Measurements from ENCODE around the gene KRT14.
A peak's percentile ranks its signal among the peaks of the same experiment; 100 is the strongest.
"Not testable (repeated sequence)": the region's sequence is repeated elsewhere in the genome, so short reads cannot be mapped to it uniquely, and the experiment has no call there.

Gene KRT14

DNA sequence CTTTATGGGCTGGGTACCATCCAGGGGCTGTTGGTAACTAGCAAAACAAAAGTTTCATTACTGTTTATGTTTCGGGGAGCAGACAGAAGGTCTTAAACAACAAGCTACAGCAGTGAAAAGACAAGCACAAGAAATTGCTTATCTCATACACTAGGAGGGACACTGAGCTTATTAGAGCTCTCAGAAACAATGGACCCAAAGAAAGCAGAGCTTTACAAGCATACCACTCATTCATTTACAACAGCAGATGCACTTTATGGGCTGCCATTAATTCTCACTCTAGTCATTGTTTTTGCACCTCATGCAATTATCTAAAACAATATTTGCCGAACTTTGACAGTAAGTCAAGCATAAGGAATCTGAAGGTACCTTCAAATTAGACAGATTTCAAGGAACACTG is 15.8 kb upstream of the KRT14 start:
- DNase-seq (ENCODE audit: low spot score), result peak; percentile 39

- no peak for DNase-seq (ENCODE audit: low spot score)
Measured at GRCh38 chr17:41600318-41600717, 13.6 kb upstream of the KRT14 start.

DNA sequence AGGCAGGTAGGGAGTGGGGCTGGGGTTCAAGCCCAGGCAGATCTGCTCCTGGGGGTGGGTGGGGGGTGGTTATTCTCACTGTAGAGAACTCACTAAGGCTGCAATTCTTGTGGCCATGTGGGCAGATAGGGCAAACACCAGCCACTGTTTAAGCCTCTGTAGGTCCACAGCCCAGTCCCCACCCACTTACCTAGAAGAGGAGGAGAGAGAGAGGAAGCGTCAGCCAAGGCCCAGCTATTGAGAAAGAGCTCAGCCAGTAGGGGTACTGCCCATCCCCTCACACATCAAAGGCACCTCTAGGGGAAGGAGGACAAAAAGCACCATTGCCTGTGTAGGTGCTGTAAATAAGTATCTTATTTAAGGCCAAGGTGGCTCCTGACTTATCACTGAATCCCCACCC is 13.0 kb upstream of the KRT14 start:
- no peak for DNase-seq (ENCODE audit: low spot score)

DNA sequence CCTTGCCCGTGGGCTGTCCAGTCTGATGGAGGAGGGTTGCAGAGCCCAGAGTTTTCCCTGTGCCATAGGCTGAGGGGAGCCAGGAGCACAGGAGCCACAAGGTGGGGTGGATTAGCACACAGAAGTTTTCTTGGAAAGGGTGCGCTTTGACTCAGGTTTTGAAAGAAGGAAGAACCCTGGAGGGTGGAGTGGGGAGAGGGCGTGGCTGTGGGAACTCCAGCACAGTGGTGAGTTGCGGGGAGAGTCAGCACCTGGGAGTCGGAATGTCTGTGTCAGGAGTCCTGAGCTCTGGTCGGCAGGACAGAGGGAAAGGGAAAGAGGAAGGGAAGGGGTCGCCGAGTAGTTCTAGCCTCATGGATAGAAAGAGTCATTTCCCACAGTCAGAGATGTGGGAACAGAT is 8.9 kb upstream of the KRT14 start:
- DNase-seq (ENCODE audit: low spot score), result no peak

GRCh38 chr17:41594363-41594915 is 7.7 kb upstream of the KRT14 start:
- no peak for DNase-seq (ENCODE audit: low spot score)

DNA sequence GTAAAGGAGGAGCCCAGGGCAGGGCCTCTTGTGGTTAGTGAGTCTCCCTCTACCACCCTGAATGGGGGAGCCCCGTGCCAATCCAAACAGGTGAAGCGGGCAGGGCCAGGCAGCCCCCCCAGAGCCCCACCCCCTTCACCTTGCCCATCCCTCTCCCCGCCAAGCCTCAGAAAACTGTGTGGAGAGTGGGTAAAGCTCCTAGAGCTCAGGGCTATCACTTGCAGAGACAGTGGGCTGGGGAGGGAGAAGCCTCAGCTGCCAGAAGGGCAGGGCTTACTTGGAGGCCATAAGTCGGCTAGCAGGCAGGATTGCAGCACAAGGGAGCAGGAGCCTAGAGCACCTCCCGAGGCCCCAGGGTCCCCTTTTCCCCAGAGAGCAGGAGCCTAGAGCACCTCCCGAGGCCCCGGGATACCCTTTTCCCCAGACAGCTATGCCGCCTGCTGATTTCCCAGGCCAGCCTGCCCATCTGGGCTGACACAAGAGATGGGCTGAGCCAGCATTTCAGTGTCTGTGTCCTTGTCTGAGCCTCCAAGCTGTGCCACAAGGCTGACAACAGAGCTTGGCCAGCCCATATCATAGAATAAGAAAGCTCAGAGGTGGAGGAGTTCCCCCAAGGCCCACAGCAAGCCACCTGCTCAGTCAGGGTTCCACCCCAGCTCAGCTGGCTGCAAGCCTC is 6.7 kb upstream of the KRT14 start:
- no peak for DNase-seq (ENCODE audit: low spot score)

- DNase-seq (ENCODE audit: low spot score), result no peak
Measured at GRCh38 chr17:41592601-41593305, 6.1 kb upstream of the KRT14 start.

GRCh38 chr17:41589301-41589700 is 2.6 kb upstream of the KRT14 start:
- DNase-seq (ENCODE audit: low spot score), result no peak

DNA sequence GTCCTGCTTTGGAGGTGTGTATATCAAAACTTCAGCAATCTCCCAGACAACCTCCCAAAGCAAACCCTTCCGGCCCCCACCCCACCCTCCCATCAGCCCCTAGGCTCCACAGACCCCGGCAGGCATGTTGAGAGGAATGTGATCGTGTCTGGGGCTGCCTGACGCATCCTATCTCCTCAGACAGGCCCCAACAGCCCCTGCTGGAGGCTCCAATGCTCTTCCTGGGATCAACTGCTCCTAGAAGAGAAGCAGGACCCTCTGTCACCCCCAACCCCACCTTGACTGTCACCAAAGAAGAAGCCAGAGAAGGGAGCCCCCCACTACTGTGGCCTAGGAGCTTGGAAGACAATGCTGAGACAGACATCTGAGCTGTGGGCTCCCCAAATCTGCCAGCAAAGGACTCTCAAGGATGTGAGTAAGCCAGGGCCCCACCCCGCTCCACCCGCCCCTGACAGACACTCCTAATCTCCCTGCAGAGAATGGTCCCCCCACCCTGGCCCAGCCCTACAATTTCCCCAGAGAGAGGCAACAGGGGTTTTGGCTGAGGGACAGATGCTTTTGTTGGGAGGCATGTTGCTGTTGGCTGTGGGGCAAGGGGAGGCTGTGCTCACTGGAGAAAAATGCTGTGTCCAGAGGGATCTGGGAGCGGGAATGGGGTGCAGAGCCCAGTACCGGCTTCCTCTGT is 1.6 kb upstream of the KRT14 start:
- no peak for DNase-seq (ENCODE audit: low spot score)

GRCh38 chr17:41585301-41586056 is 1.2 kb downstream of the KRT14 start:
- DNase-seq (ENCODE audit: low spot score), result no peak

DNA sequence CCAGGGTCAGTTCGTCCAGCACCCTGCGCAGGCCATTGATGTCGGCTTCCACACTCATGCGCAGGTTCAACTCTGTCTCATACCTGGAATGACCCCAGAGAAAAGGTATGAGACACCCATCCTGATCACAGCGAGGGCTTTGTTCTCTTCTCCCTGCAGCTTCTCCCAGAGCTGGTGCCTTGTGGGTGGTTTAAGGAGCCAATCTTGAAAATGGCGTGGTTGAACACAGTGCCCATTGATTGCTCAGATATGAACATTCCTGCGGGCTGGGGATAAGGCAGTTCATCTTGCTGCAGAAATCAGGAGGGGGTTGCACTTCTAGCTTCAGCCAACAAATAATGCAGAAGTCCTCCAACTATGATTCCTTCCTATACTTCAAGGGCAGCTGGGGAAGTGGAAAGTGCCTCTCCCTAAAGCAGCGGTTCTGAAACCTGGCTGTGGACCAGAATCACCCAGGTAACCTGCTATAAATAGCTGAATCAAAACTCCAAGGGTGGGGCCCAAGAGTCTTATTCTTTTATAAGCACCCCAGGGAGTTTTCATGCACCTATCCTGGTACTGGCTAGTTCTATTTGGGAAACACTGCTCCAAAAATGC is 2.3 kb downstream of the KRT14 start:
- DNase-seq (ENCODE audit: low spot score), result not testable (repeated sequence)

- peak; percentile 23 for DNase-seq (ENCODE audit: low spot score)
Measured at GRCh38 chr17:41583137-41584127, 3.3 kb downstream of the KRT14 start.

DNA sequence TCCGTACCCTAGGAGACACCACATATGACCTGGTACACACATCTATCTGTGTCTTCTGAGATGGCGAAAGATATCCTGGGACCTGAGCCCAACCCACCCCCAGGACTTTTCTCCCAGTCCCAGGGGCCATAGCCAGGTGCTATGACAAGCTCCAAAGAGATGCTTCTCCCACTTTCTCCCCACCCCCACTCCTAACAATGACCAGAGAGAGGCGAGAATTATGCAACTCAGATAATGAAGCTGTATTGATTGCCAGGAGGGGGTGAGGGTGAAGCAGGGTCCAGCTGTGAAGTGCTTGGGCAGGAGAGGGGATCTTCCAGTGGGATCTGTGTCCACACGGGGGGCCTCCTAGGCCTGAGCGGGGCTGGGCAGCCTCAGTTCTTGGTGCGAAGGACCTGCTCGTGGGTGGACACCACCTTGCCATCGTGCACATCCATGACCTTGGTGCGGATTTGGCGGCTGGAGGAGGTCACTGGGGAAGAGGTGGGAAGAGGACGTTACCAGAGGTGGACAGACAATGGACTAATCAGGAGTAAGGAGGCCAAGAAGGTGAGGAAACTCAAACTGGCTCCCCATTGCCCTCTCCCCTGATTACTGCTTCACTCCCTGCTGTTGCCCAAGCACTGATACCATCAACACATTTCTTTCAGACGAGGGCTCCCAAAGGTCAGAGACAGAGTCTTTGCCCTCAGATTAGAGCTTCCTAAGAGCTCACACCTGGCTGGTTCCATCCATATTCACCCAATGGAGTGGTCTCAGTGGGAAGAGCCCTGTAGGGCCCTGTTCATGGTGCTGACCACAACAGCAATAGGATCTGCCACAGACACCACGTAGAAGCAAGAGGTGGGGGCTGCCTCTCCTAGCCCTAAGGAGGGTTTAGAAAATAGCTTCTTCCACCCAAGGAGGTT is 4.4 kb downstream of the KRT14 start:
- not testable (repeated sequence) for DNase-seq (ENCODE audit: low spot score)

DNA sequence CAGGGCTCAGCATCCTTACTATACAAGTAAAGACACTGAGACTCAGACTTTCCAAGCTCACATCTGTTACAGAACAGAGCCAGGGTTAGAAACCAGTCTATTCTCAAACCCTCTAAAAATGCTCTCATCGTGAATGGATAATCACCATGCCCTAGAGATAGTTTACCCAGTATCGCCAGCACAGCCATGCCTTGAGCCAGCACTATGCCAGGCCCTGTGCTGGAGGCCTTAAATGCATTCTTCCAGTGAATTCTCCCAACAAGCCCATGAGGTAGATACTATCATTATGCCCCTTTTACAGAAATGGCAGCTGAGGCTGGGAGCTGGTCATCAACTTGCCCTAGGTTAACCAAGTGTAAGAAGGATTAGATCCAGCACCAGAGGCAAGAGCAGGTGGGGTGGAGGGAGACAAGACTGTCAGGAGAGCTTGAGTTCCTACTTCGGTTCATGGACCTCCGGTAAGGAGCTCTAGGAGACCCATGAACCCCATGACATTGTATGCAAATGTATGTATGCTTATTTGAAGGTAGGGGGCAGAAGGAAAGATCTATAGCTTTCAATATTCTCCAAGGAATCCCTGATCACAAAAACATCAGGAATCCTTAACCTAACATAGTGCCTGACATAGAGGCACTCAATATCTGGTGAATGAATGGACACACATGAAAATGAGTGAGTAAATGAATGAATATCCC is 5.2 kb downstream of the KRT14 start:
- DNase-seq (ENCODE audit: low spot score), result no peak

DNA sequence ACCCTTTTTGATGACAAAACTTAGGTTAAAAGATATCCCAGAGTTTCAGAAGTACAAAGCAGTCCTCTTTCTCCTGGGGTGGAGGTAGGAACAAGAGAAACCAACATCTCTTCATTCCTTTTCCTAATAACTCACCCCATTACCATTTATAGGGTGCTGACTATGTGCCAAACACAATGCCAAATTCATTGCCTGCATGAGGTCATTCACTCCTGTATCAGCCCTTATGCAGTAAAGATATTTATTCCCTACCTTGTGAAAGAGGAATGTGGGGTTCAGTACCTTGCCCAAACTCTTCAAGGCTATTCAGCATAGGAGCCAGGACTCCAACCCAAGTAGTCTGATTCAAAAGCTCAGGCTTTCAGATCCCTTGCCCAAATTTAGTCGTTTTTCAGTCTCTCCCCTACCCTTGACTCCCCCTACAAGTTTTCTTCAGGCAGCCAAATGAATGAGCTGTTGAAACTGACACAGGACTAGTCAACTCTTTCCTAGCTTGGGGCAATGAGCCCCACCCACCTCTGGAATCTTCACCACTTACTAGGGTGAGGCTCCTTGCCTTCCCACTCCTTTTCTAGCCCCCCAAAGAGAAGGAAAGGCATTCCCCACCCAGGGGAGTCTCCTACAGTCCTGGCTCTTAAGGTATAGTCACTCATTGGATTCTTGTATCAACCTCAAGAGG is 5.9 kb downstream of the KRT14 start:
- peak; percentile 50 for DNase-seq (ENCODE audit: low spot score)

GRCh38 chr17:41580244-41580575 is 6.5 kb downstream of the KRT14 start:
- DNase-seq (ENCODE audit: low spot score), result no peak

- peak; percentile 85 for DNase-seq (ENCODE audit: low spot score)
Measured at GRCh38 chr17:41579484-41580243, 7.0 kb downstream of the KRT14 start.

DNA sequence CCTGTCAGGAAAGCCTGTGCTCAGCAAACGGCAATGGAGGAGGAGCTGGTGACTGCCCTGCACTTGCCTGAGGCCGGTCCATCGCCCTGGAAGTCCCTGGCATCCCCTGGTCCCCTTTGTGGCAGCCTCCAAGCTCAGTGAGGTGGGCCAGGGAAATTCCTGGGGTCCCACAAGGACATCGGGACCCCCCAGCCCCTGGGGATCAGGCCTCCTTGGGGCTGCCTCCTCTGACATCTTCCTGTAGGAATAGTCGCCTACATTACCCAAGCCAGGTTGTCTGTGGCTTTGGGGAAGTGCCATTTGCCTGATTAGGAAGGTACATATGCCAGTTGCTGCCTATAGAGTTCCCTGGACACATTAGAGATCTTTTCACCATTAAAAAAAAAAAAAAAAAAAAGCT is 7.7 kb downstream of the KRT14 start:
- DNase-seq (ENCODE audit: low spot score), result no peak
